Heart right ventricle (tissue), 16 donors: ENCODE results near the gene MYRF. TPM values are rescaled to one million over a fixed set of nuclear protein-coding genes. Genes with fewer than 3 reads are reported as not detected.

Experiments used
- ATAC-seq, 8 donors: fragments of 200-7000 bp; cut with Tn5 transposase; one replicate each; pipeline ENCODE4 v1.9.1; 2020; ENCODE audit warnings: mild to moderate bottlenecking in 8 of 8, moderate library complexity in 8 of 8, moderate number of reproducible peaks in 1 of 8
- DNase-seq, 2 donors: peaks; one replicate each; pipeline ENCODE4 v3.0.0-alpha.2; 2020
- H3K27ac ChIP-seq, 10 donors: fragments of 200-600 bp; sonication (generic) in 2 of 10; one replicate each; pipeline versions ENCODE4 v1.5.0 to v1.8.0; 2020 to 2022; ENCODE audit warnings: mild to moderate bottlenecking in 3 of 10
- H3K27me3 ChIP-seq, 7 donors: fragments of 200-600 bp; one replicate each; pipeline ENCODE4 v1.8.0; 2021 to 2022; ENCODE audit warnings: mild to moderate bottlenecking in 2 of 7
- H3K36me3 ChIP-seq, 9 donors: fragments of 200-600 bp; sonication (generic) in 1 of 9; one replicate each; pipeline versions ENCODE4 v1.5.0 to v1.8.0; 2020 to 2022; ENCODE audit warnings: mild to moderate bottlenecking in 2 of 9
- H3K4me1 ChIP-seq, 9 donors: fragments of 200-600 bp; sonication (generic) in 1 of 9; one replicate each; pipeline versions ENCODE4 v1.5.0 to v1.8.0; 2020 to 2022; ENCODE audit warnings: mild to moderate bottlenecking in 4 of 9
- H3K4me3 ChIP-seq, 10 donors: fragments of 200-600 bp; sonication (generic) in 2 of 10; one replicate each; pipeline versions ENCODE4 v1.5.0 to v1.8.0; 2020 to 2022; ENCODE audit warnings: mild to moderate bottlenecking in 7 of 10, moderate library complexity in 2 of 10
- H3K9me3 ChIP-seq, 11 donors: fragments of 200-600 bp in 10 of 11; sonication (generic) in 2 of 11; one replicate each; pipeline versions ENCODE4 v1.5.0 to v1.8.0; 2013 to 2022; ENCODE audit warnings: mild to moderate bottlenecking in 2 of 11, control low read depth in 1 of 11, moderate library complexity in 1 of 11
- WGBS, 2 donors: extraction: QIAGEN DNeasy Blood & Tissue Kit; methylation state at CpG; one replicate each; pipeline ENCODE4 v1.1.7; 2013; ENCODE audit warnings: inconsistent platforms in 1 of 2; 5-methylcytosine and 5-hydroxymethylcytosine counted together
- intact Hi-C, 10 donors: fragments of 100-400 bp; cut with DNase I; formaldehyde crosslinking; loops; one replicate each; pipeline versions ENCODE4 v1.11.1 to v1.14.2; 2022
- polyA plus RNA-seq, 2 donors: library from polyadenylated mRNA; stranded (reverse); fragments of 200-250 nt; gene quantifications; one replicate each; pipeline ENCODE4 v1.2.3, GENCODE V29; 2013
- total RNA-seq, 10 donors: library from RNA; stranded (reverse); fragmentation: NEBNext Ultra II Directional in 3 of 10; extraction: Animal tissue kit (Norgen Biotek cat#: 25700) in 3 of 10; gene quantifications; one replicate each; pipeline versions ENCODE4 v1.2.1 to v1.2.4, GENCODE V29; 2021 to 2023
- TF ChIP-seq, protein P1 (sequence below), 9 donors: fragments of 200-600 bp; sonication (generic) in 2 of 9; IDR thresholded peaks; one replicate each; pipeline versions ENCODE4 v1.5.0 to v1.8.0; 2021 to 2022; ENCODE audit warnings: antibody characterized with exemption in 9 of 9, mild to moderate bottlenecking in 5 of 9, moderate library complexity in 1 of 9
- donor health status: Arrhythmogenic right ventricular cardiomyopathy.
- donor health status: ischemic (EF 13 %, LVEDD 7.1; RV severe dilation, severe dysfunction).
- donor health status: healthy with polysubstance abuse.
- donor health status: DM: no; HTN: yes; CAD: no.
- donor health status: DM: no; HTN: no; CAD: no.
- donor health status: ischemic (EF 25% LVEDD 6.9; RV normal size, moderate dysfunction).
- donor health status: ischemic (EF 25% LVEDD 5.7; RV mildly dilated, moderate dysfunction).
- donor health status: healthy.
- donor health status: DM: yes; HTN: yes; CAD: no.
- donor health status: Ischemic cardiomyopathy.
- donor health status: ischemic (EF 35%, LVEDD 5.7; RV mildly dilated, moderate dysfunction).
- donor health status: nonischemic (EF 11% LVEDD 7.7; RV severe dilation, severe dysfunction).
- donor health status: DM: yes; HTN: yes; CAD: no.
- donor health status: PGD.
- donor health status: ischemic (EF 29% LVEDD 5.4; RV normal size, mild dysfunction).
- donor health status: nonischemic (EF 23%, LVEDD 6.1; RV moderate dilation, normal function).

Gene MYRF
- total and polyA plus RNA-seq, 12 donors, result 0.13 to 1.2 (median 0.26) TPM

DNA sequence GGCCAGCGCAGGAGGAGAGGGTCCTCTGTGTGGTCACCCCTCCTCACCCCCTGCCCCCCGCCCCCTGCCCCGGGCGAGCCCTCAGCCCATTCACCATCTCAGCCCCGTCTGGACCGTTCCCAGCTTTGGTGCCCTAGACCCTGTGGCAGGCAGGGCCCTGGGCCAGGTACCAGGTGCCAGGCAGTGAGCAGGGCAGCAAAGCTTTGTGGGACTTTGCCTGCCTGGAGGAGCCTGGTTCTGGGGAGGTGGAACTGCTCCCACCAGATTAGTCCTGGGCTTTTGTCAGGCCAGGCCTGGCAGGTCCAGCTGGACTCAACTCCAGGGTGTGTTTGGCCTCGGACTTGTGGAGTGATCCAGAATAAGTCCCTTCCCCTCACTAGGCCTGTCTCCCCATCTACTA, 13.7 kb upstream of the MYRF start:
- ATAC-seq, result no peak
- no peak overlapping the region for H3K4me3 ChIP-seq
- no peaks in the 10 kb centered on the region for H3K9me3 ChIP-seq
- no peak overlapping the region for H3K27ac ChIP-seq
- no peak for DNase-seq
- peaks cover 0 to 5% (median 0%) of the 10 kb centered on the region in 9 donors for H3K4me1 ChIP-seq
- WGBS, 2 donors, result 84 to 96% methylated on average over 7 of the region's 7 CpGs
- intact Hi-C loops, result no loop called here
- TF ChIP-seq, protein P1, sequence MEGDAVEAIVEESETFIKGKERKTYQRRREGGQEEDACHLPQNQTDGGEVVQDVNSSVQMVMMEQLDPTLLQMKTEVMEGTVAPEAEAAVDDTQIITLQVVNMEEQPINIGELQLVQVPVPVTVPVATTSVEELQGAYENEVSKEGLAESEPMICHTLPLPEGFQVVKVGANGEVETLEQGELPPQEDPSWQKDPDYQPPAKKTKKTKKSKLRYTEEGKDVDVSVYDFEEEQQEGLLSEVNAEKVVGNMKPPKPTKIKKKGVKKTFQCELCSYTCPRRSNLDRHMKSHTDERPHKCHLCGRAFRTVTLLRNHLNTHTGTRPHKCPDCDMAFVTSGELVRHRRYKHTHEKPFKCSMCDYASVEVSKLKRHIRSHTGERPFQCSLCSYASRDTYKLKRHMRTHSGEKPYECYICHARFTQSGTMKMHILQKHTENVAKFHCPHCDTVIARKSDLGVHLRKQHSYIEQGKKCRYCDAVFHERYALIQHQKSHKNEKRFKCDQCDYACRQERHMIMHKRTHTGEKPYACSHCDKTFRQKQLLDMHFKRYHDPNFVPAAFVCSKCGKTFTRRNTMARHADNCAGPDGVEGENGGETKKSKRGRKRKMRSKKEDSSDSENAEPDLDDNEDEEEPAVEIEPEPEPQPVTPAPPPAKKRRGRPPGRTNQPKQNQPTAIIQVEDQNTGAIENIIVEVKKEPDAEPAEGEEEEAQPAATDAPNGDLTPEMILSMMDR (IDR thresholded peaks at IDR 0.05), result no peak
- H3K27me3 ChIP-seq, result no peaks in the 10 kb centered on the region
- peaks cover 0 to 77% (median 11%) of the 10 kb centered on the region in 9 donors for H3K36me3 ChIP-seq

DNA sequence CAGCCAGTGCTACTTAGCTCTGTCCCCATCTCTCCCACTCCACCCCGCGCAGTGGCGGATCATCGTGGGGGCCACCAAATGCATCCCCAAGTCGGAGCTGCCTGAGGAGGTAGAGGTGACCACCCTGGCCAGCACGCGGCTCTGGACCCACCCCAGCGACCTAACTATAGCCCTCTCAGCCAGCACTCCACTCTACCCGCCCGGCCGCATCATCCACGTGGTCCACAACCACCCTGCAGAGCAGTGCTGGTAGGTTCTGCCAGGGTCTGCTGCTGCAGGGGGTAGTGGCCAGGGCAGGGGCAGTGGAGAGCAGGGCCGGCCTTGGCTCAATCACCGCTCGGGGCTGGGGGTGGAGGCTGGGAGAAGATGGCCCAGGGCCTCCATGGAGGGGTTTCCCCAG, 13.0 kb upstream of the MYRF start:
- TF ChIP-seq, protein P1 (IDR thresholded peaks at IDR 0.05), result no peak
- H3K27me3 ChIP-seq, result no peaks in the 10 kb centered on the region
- intact Hi-C loops, result no loop called here
- H3K4me1 ChIP-seq, result peaks cover 0 to 5% (median 0%) of the 10 kb centered on the region in 9 donors
- no peak for ATAC-seq
- 92 to 97% methylated on average over 15 of the region's 15 CpGs for WGBS, 2 donors
- H3K9me3 ChIP-seq, result no peaks in the 10 kb centered on the region
- no peak overlapping the region for H3K4me3 ChIP-seq
- no peak overlapping the region for H3K27ac ChIP-seq
- DNase-seq, result no peak
- peaks cover 0 to 83% (median 11%) of the 10 kb centered on the region in 9 donors for H3K36me3 ChIP-seq

DNA sequence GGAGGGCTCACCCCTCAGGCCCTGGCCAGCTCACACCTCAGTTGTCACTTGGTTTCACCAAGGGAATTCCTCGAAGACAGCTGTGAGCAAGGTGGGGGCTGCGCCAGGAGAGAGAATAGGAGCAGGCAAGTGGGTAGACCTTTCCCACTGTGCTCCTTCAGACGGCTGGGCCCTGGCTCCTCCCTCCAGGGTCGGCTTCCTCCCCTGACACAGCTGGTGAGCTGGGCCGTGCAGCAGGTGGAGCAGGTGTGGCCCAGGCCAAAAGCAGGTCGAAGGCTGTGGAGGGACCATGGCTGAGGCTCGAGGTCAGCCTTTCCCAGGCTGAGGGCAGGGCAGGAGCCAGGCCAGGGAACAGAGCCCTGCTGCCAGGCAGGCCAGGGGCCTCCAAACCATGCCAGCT, 12.5 kb upstream of the MYRF start:
- intact Hi-C loops, result no loop called here
- peaks cover 0 to 84% (median 11%) of the 10 kb centered on the region in 9 donors for H3K36me3 ChIP-seq
- WGBS, 2 donors, result 61 to 83% methylated on average over 7 of the region's 7 CpGs
- ATAC-seq (peak in 2 of 8 donors; percentile 9 to 19), DNase-seq (no peak)
- no peak overlapping the region for H3K4me3 ChIP-seq
- no peak overlapping the region for H3K27ac ChIP-seq
- H3K9me3 ChIP-seq, result no peaks in the 10 kb centered on the region
- TF ChIP-seq, protein P1 (IDR thresholded peaks at IDR 0.05), result no peak
- no peaks in the 10 kb centered on the region for H3K27me3 ChIP-seq
- H3K4me1 ChIP-seq, result peaks cover 0 to 5% (median 0%) of the 10 kb centered on the region in 9 donors

DNA sequence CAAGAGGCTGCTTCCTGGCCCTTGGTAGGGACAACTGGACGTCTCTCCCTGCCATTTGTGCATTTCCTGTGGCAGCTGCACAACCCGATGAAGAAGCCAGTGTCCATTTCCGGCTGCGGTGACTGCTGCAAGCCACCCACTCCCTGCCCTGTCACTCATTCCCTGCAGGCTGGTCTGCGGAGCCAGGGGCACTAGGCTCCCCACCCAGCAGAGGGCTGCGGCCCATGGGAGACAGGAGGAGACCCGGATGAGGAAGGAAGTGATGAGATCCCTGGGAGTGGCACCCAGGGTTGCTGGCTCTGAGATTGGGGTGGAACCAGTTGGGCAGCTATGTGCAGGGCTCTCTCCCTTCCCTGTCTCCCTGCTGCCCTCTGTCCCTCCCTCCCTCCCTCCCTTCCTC, 10.0 kb upstream of the MYRF start:
- H3K36me3 ChIP-seq, result peaks cover 0 to 60% (median 8%) of the 10 kb centered on the region in 9 donors

More for the DNA sequence above, 10.0 kb upstream of the MYRF start:
- ATAC-seq, result peak in 3 of 8 donors; percentile 12 to 24 (median 14)
- no peaks in the 10 kb centered on the region for H3K9me3 ChIP-seq
- H3K27ac ChIP-seq, result peak overlapping the region in 1 of 10 donors; percentile 47
- TF ChIP-seq, protein P1 (IDR thresholded peaks at IDR 0.05), result no peak
- H3K4me3 ChIP-seq, result no peak overlapping the region
- H3K4me1 ChIP-seq, result peaks cover 0 to 5% (median 0%) of the 10 kb centered on the region in 9 donors
- 61 to 69% methylated on average over 7 of the region's 7 CpGs for WGBS, 2 donors
- intact Hi-C loops, result no loop called here
- H3K27me3 ChIP-seq, result no peaks in the 10 kb centered on the region
- no peak for DNase-seq
